Renal pelvis (tissue), 4 donors: ENCODE results near the gene HECW1. TPM values are rescaled to one million over a fixed set of nuclear protein-coding genes. Genes with fewer than 3 reads are reported as not detected.

Source experiments
- DNase-seq: peaks from one replicate; pipeline ENCODE4 v3.0.0-alpha.2; 2013
- polyA plus RNA-seq, 3 donors: library from polyadenylated mRNA; unstranded; fragments of 120-200 nt; gene quantifications; one replicate each; pipeline ENCODE4 v1.2.1, GENCODE V29; 2013; ENCODE audit not compliant: insufficient read length in 3 of 3

HECW1 gene
- polyA plus RNA-seq, 3 donors: 6.4 to 8.3 (median 7.7) TPM

DNA sequence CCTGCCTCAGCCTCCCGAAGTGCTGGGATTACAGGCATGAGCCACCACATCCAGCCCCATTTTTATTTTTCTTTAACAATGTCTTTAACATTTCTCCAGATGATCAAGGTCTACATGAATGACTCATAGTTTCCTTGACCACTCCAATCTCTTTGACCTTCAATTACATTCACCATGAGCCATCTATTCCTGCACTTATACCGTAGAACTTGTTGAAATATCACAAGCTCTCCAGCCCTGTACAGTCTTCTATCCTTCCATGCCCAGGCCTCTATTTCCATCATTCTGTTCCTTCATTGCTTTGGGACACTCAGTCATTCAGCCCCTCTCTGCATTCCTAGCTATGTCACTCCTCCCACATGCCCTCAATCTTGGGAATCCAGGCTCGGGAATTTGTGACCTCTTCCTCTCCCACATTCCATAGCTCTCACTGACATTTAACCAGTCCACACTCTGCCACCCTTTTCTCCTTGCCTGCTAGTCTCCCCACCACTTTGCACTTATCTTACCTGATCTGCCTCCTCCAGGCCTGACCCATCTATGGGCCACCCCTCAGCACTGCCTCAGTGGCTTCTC lies 318.7 kb downstream of the HECW1 start:
- no peak for DNase-seq

DNA sequence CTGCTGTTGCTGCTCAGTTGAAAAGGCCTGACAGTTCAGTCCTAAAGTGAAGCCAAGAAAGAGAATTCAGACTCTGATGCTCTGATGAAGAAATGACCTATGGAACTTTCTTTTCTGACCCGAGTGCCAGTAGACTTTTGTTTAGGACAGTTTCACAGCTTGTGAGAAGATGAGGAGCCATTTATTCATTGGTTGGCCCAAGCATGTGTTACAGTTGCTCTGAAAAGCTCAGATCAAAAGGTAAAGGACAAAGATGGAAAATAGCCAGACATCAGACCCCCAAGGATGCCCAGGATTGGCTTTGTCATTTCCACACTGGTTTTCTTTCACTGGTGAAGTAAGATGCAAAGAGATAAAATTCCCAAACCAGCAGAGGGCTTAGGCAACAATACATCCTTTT lies 321.2 kb downstream of the HECW1 start:
- DNase-seq: no peak

DNA sequence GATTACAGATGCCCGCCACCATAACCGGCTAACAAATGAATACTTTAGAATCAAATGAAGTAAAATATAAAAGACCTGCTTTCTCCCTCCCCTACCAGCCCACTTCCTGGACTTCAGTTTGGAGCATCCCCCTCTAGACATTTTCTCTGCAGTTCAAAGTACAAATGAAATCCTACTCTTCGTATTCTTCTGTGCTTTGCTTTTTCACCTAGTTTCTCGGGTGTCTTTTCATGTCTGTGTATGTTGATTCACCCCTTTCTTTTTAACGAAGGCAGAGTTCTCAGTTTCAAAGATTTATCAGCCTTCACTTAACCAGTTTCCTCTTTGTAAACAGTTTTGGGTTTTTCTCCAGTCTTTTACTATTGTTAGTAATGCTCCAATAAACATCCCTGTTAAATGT lies 324.6 kb downstream of the HECW1 start:
- DNase-seq: peak; percentile 29

DNA sequence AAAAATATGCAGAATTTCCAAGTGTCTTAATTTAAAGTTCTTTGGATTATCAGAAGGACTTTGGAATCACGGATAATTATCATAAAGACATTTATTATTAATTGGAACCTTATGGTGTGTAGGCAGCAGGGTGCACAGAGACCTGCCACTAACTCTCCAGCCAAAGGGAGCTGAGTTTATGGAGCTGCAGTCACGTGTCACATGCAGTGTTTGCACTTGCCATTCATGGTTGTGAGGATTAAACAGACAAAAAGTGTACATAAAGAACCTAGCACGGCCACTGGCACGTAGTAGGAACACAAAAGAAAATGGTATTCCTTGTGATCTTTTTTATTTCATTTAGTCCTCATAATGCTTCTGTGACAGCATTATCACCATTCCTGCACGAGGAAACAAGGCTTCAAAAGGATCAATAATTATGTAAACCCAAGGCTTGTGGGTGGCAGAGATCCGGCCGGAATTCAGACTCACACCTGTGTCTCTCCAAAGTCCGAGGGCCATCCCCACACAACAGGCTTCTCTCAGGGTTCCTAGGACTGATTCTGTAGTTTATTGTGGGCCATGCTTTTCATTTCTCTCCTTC lies 326.5 kb downstream of the HECW1 start:
- DNase-seq: no peak

DNA sequence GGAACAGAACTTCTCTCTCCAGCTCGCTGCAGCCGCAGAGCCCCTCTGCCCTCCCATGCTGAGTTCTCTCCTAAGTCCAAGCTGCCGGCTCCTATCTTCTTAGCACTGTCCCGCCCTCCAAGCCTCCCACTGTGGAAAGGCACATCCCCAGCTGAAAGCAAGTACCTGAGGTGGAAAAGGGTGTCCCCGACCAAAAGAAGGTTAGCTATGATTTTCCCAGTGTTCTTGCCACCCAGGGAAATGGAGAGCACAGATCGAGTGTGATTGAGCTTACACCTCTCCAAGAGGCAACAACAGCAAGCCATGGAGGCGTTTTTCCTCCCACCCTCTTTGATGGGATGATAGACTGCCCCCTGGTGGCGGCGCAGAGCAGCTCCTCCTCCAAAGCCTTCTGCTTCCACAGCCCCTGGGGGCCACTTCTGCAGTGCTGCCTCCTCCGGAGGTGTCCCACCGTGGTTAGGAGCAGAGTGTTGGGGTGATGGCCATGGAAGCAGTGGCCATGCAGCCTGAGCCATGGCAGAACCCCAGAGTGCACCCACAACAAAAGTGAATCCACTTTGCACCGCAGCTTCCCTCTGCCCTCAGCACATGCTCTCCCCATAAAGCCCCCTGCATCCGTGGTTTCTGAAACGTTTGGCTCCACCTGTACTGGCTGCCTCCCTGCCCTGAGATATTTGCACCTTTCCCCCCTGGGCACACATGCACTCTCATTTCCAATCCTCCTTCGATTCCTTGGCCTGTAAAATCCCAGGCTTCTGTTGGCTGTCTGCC lies 327.4 kb downstream of the HECW1 start:
- DNase-seq: no peak

DNA sequence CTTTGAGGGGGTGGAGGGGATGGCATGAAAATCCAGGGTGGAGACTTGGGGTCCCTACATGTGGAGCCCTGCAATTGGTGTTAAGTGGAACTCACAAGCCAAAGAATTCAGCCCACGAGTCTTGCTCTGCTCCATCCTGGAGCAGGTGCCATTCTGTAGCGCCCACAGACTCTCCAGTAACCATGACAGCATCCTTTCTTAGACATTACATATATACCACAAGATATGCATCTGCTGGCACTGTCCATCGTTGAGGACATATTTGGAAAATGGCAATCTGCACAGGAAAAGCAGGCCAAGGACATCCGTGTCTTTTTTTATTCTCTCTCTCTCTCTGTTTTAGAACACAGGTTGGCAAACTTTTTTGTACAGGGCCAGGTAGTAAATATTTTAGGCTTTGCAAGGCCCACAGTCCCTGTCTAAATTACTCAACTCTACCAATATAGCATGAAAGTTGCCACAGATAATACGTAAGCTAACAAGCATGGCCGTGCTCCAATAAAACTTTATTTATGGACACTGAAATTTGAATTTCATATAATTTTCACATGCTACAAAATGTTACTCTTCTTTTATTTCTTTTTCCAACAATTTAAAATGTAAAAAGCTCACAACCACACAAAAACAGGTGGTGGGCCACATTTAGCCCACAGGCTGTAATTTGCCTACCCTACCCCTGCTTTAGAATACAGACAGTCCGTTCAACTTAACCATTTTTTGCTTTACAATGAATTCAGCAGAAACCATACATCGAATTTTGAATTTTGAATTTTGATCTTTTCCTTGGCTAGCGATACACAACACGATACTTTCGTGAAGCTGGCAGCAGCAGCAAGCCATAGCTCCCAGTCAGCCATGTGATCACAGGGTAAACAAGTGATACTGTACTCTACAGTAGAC lies 329.0 kb downstream of the HECW1 start:
- DNase-seq: no peak

DNA sequence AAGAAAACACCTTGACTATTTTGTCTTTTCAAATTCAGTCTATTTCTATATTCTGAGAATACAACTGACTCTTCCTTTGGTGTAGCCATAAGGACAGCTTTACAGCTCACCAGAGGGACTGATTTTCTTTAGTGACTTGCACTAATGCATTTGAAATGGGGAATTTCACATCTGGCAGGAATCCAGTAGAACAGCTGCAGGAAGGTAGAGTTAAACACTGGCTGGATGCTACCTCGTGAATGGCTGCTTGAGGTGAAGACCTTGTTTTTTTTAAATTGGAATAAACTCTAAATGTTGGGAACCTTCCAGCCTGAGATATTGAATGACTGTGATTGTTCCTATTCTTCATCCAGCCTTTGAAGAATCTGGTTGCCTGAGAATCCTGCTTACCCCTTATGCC lies 330.9 kb downstream of the HECW1 start:
- DNase-seq: no peak

DNA sequence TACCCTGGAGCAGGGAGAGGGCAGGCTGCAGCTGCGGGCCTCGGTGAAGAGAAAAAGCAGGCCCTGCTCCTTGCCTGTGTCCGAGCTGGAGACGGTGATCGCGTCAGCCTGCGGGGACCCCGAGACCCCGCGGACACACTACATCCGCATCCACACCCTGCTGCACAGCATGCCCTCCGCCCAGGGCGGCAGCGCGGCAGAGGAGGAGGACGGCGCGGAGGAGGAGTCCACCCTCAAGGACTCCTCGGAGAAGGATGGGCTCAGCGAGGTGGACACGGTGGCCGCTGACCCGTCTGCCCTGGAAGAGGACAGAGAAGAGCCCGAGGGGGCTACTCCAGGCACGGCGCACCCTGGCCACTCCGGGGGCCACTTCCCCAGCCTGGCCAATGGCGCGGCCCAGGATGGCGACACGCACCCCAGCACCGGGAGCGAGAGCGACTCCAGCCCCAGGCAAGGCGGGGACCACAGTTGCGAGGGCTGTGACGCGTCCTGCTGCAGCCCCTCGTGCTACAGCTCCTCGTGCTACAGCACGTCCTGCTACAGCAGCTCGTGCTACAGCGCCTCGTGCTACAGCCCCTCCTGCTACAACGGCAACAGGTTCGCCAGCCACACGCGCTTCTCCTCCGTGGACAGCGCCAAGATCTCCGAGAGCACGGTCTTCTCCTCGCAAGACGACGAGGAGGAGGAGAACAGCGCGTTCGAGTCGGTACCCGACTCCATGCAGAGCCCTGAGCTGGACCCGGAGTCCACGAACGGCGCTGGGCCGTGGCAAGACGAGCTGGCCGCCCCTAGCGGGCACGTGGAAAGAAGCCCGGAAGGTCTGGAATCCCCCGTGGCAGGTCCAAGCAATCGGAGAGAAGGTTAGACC lies 332.5 kb downstream of the HECW1 start:
- DNase-seq: no peak

DNA sequence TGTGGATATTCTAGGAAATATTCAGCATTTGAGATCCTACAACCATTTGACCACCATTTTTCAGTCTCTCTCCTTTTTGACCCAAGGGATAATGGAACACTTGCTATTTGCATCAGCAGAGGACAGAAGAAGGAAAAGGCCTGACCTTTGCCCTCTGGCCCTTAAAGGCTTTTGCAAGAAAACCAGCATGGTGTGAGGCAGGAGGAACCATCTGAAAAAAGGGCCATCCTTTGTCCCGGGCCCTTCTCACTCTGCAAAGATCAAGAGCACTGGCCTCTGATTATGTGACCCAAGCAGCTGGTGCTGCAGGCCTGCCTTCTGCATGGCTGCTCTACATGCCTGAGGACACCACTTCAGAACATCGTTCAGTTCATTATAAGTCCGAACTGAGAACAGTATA lies 337.1 kb downstream of the HECW1 start:
- DNase-seq: no peak

DNA sequence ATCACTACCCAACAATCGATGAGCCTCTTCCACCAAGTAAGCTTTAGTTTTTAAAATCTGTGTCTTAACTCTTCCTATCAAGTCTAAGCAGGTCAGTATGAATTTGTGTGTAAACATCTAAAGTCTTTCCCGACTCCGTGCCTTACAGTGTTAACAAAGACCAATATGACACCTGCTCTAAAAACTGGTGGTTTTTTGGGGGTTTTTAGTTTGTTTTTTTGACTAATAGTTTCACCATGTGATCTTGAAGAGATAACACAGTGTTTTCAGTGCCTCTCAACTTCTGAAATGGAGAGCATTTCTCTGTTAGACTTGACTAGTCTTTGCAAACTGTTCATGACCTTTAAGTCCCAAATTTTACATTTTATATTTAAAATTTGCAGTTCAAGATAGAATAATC lies 338.4 kb downstream of the HECW1 start:
- no peak for DNase-seq

DNA sequence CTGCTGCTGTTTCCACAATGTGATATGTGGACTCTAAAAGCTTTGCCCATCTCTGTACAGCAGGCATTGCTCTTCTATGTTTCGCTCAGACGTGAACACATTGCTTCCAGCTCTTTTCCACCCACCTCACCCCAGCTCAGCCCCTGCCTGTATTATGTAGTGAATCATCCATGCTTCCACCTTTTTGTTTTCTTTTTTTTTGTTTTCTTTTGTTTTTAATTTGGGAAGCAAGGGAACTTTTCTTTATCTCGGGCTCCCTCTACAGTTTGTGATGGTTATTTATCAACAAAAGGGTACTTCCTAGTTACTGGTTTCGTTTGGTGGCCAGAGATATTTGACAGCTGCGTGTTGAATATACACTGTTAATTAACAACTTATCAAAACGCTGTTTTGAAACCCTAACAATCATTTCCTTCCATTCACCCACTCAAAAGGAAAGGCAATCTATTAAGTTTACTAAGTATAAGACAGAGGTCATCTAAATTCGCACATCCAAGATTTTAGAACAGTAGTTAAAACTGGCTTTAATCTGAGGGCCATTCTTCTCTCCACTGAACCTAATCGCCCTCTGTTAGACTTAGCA lies 342.6 kb downstream of the HECW1 start:
- peak; percentile 46 for DNase-seq

DNA sequence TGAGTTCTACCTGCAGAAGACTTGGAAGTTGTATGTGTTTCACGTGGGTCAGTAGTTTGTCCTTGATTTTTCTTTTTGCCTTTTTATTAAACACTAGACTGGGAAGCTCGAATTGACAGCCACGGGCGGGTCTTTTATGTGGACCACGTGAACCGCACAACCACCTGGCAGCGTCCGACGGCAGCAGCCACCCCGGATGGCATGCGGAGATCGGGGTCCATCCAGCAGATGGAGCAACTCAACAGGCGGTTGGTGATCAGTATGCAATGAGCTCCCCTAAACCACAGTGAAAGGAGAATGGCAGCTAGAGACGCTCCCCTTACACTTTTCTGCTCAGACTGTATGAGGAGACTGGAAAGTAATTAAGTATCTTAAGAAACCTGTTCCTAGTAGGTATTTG lies 343.8 kb downstream of the HECW1 start:
- no peak for DNase-seq

DNA sequence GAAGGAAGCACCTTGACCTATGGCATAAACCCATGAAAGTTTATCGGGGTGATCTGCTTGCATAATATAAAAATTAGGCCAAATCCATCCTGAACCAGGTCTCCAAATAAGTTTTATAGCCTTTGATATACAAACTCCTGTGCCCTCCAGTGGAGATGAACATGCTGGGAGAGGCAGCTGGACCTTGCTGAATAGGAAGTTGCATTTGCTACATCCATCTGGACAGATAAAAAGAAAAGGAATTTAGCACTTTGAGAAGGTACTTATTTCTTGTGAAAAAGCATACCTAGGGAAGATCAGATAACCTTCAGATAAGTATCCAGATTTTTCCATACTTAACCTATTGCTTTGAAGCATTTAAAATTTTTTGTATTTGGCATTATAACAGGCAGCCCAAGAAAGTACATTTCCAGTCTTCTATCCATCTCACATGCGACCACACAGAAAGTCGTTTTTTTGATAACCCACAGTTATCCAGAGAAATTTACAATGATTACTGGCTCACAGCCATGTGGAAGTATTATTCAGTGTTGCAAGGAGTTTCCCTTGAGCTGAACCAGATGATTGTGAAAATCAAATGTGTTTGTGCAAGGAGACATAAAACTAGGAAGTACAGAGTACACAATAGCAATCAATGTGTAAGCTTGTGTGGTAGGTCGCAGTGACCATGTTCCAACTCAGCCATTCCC lies 346.0 kb downstream of the HECW1 start:
- no peak for DNase-seq

DNA sequence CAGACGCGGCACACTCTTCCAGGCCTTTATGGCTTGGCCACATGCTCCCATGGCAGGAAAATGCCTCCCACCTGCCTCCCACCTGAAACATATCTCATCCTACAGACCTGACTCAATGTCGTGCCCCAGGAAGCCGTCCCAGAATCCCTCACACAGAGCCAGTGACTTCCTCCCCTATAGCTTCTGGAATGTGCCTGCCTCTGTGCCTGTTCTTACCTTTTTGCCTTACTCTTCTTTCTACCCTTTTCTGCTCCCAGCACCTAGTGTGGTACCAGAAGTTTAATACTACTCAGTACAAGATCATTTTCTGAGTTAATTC lies 346.5 kb downstream of the HECW1 start:
- no peak for DNase-seq

DNA sequence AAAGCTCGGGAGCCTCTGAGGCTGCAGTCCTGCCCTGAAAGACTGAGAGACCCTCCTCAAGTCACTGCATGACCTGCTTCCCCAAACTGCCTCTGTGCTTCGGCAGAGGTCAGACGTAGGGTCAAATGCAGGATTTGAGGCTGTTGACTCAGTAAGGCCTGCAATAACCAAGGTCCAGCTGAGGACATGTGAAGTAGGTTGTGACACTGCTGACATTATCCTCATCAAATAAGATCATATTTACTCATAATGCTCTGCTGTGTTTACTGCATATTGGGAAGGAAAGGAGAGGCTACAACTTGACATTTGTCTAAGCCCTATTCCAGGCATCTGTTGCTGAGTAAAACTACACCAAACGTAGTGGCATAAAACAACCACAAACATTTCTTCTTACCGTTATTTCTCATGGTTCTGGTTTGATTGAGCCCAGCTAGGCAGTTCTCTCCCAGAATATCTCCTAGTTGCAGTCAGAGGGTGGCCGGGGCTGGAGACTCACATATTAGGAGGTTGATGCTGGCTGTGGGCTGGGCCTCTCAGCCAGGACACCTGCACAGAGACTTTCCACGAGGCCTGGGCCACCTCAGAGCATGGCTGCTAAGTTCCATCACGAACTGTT lies 348.4 kb downstream of the HECW1 start:
- DNase-seq: no peak

DNA sequence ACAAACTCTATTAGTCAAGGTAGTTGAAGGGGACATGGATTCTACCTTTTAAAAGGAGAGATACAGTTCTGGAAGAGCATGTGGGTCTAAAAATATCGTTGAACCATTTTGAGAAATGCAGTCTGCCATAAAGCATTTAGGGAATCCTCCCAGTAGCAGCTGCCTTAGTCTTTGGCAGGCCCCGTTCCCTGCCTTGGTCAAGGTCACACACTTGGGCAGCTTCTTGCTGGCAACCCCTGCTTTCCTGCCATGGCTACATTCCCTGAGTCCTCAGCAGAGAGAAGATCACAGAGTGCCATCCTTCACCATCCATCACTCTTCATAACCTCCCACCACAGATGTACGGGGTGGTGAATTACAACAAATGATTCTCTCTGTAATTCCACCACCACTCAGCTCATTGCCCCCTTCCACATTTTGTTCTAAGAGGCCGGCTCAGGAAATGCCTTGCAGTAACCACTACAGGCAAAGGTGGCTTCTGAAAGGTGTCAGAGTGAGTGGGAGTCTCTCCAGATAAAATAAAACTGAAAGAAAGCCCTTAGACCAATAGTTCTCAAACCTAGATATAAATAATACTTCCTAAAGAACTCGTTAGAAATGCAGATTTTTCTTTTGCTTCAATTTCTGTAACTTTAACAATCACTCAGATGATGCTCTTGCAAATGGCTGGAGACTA lies 349.0 kb downstream of the HECW1 start:
- DNase-seq: no peak

DNA sequence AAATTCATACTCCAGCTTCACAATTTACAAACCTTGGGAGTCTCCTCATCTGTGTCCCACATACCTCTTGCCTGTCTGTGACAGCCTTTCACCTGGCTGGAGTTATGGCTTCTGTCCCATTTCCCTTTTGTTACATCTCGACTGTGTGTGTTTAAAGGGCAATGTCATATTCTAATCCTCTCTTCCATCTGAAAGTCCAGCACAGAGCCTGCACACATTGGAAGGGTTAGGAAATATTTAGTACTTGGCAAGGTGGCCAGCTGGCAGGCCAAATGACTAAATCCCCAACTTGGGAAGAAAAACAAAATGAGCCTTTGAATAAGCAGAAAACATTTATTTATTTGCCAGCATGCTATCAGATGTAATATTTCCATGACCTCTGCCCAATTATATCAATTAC lies 350.4 kb downstream of the HECW1 start:
- DNase-seq: no peak

DNA sequence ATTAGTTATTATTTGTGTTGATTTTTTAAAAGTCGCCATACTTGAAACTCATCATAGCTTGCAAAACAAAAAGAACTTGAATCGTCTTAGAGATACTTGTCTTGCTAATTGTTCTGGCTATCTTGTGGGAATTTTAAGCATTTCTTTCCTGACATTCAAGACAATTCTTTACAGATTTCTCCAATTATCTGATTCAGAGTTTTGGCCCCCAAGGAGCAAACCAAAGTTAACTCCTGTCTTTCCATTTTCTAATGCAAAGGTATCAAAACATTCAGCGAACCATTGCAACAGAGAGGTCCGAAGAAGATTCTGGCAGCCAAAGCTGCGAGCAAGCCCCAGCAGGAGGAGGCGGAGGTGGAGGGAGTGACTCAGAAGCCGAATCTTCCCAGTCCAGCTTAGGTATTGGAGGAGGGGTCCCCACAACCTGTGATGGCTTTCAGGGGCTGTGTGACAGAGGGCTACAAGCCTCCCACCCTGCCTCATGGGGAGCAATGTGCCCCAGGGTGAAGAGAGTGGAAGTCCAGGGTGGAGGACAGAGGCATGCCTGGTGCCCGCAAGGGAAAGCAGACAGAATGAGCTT lies 351.0 kb downstream of the HECW1 start:
- DNase-seq: no peak
